Embryonic facial prominence (tissue), 1 donor: ENCODE results near the gene NOTCH2.

ENCODE experiments used
- DNase-seq: peaks from one replicate; pipeline ENCODE4 v3.0.0-alpha.2; 2016; ENCODE audit errors: extremely low spot score

Gene NOTCH2

DNA sequence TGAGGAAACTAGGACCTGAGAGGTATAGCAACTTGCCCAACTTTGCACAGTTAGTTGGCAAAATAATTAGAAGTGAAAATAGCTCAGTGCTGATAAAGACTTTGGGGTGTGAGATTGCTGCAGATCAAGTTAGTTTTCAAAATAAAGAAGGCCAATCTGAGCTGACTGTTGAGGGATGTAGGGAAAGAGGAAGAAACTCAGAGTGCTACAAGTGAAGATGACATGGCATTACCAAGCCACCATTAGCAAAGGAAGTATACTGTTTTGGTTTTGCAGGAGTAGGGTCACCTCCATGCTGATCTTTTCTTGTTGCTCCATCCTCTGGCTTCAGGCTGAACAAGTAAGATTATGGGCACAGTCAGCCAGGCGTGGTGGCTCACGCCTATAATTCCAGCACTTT lies 94.5 kb downstream of the NOTCH2 start:
- DNase-seq, result no peak

GRCh38 chr1:119974013-119974412 lies 95.4 kb downstream of the NOTCH2 start:
- no peak for DNase-seq

DNA sequence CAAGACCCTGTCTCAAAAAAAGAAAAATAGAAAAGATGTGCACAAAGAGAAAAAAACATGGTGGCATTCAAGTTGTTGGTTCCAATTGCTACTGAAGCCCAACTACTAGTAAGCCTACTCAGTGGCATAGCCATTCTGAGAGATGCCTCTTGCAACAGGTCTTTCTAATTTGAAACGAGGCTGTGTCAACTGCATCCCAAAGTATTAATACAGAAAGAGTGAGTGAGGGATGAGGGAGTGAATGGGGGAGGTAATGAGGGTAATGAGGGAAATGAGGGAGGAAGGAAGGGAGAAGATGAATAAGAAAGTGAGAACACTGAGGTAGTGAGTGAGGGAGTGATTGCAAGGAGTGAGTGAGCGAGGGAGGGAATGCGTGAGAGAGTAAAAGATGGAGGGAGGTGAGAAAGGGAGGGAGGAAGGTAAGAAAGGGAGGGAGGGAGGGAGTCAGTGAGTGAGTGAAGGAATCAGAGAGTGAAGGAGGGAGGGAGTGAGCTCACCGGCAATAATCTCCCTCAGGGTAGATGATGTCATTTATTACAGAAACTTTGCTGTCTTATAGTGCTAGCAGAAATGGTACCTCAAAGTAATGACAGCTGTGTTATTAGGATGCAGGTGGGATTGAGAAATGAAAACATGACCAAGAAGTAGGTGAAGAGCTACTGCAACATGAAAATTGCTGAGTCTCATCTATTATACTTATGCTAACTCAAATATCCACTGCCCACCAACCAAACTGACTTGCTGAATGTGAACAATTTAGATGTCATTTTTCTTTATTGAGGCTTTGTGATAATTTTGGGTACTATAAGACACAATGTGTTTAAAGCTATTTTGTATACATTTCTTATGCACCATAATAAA lies 97.5 kb downstream of the NOTCH2 start:
- no peak for DNase-seq

DNA sequence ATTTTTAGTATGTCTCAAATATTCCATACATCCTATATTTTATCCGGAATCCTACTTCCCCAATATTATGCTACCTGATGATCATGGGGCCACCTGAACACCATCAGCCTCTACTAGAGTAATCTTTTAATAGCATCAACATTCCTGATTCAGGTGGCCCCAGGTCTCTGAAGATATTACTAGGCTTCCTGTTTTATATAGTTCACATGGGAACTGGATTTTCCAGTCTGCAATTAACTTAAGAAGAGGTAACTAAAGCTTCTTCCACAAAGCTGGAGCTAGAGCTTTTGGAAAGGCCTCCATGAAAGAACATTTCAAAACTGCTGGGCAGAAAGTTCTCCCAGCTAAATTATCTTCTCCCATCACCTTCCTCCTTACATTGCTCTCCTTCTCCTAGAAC lies 100.9 kb downstream of the NOTCH2 start:
- DNase-seq, result no peak

- DNase-seq, result no peak
Observed at GRCh38 chr1:119968068-119968492, 101.4 kb downstream of the NOTCH2 start.

GRCh38 chr1:119966681-119967080 lies 102.8 kb downstream of the NOTCH2 start:
- no peak for DNase-seq

- DNase-seq, result no peak
Observed at GRCh38 chr1:119966020-119966419, 103.4 kb downstream of the NOTCH2 start.

- peak; percentile 29 for DNase-seq
Observed at GRCh38 chr1:119964673-119965363, 104.6 kb downstream of the NOTCH2 start.

- DNase-seq, result no peak
Observed at GRCh38 chr1:119962296-119962968, 107.0 kb downstream of the NOTCH2 start.

DNA sequence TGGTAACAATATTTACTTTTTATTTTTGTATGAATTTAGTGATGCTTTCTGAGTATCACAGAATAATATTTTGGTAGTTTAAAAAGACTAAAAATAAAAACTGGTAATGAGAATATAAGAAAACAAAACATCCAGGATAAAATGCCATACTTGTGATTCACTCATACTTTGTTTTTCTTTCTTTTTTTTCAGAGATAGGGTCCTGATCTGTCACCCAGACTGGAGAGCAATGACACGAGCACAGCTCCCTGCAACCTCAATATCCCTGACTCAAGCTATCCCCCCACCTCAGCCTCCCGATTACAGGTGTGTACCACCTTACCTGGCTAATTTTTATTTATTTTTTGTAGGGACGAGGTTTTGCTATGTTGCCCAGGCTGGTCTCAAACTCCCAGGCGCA lies 109.0 kb downstream of the NOTCH2 start:
- no peak for DNase-seq

- DNase-seq, result no peak
Observed at GRCh38 chr1:119959268-119960220, 109.9 kb downstream of the NOTCH2 start.

DNA sequence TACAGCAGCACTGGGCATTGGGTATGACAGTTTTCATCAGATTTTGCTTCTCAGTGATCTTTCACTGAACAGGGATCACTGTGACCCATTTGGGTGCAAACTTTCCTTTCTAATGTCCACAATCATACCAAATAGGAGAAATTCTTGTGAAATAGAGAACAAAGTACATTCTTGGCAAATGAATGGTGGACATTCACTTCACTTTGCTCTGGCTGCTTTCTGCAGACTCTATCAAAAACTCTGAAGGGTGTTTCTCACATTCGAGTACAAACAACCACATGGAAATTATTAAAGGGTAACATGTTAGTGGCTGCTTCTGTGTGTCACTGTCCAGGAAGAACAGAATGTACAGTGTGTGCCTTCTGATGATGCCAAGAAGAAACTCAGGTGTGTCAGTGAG lies 111.2 kb downstream of the NOTCH2 start:
- no peak for DNase-seq

GRCh38 chr1:119956306-119956705 lies 113.2 kb downstream of the NOTCH2 start:
- no peak for DNase-seq

GRCh38 chr1:119954476-119955422 lies 114.7 kb downstream of the NOTCH2 start:
- no peak for DNase-seq

- no peak for DNase-seq
Observed at GRCh38 chr1:119953266-119953998, 116.0 kb downstream of the NOTCH2 start.

DNA sequence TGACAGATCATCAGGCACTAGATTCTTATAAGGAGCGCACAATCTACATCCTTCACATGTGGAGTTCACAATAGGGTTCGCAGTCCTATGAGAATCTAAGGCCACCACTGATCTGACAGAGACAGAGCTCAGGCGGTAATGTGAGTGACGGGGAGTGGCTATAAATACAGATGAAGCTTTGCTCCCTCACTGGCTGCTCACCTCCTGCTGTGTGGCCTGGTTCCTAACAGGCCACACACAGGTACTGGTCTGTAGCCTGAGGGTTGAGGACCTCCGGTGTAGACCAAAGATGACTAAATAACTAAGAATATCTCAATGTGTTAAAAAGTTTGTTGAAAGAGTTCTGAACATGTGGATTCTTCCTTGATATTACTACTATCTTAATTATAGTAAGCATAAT lies 117.0 kb downstream of the NOTCH2 start:
- DNase-seq, result no peak

- peak; percentile 29 for DNase-seq
Observed at GRCh38 chr1:119948342-119949214, 120.9 kb downstream of the NOTCH2 start.

GRCh38 chr1:119947468-119947867 lies 122.0 kb downstream of the NOTCH2 start:
- no peak for DNase-seq

- DNase-seq, result no peak
Observed at GRCh38 chr1:119946724-119947123, 122.7 kb downstream of the NOTCH2 start.
